GM21723 (cell line): Measurements from ENCODE around the gene GNAO1.
A peak's percentile ranks its signal among the peaks of the same experiment; 100 is the strongest.

ENCODE experiments used
- ATAC-seq: cut with Tn5 transposase; IDR thresholded peaks from one replicate; pipeline ENCODE4 v1.9.1; 2021; ENCODE audit warnings: mild to moderate bottlenecking, moderate library complexity; ENCODE audit not compliant: unreplicated experiment

The GNAO1 gene

DNA sequence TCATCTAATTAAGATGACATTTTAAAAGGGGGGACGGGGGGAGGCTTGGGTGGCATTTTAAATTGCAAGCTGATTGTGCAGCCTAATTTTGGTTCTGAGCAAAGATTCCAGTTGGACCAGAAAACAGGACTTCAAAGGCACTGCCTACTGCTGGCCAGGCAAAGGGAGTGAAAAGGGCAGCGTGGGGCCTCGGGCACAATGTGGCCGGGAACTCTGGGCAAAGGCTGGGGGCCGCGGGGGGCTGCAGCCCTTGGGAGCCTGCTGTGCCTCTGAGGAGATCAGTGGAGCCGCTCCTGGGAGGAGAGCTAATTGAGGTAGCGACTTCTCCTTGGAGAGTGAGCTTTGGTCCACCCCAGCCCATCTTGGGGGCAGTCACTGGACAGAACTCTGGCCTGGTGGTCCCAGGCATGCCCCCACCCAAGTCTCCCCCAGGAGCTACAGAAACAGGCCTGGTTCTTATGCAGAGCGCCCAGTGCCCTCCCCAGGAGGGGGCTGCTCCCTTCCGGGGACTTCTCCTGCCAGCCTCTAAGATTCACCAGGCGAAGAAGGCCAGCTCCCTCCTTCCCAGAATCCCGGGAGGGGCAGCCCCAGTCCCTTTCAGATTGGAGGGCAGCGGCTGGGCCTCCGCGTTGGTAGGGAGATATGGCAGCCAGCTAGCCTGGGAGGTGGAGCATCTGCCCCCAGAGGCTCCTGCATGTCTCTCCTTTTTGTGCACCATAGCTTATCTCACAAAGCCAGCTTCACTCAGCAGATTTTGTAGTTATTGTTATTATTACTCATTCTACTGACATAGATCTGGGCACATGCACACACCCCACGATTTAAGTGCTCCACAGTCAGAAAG is 115.6 kb downstream of the GNAO1 start:
- no peak for ATAC-seq

DNA sequence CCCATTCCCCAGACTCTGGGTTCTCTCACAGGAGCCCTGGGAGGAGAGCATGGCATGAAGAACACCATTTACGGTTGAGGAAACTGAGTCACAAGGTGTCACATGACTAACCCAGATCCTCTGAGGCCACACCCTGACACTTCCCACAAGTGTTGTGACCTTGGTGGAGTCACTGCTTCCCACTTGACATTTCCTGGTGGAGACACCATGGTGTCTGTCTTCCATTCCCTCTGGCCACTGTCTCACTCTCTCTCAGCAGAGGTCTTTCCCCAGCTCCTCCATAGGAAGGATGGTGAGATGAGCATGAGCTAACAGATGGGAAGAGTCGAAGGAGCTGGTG is 116.2 kb downstream of the GNAO1 start:
- no peak for ATAC-seq

DNA sequence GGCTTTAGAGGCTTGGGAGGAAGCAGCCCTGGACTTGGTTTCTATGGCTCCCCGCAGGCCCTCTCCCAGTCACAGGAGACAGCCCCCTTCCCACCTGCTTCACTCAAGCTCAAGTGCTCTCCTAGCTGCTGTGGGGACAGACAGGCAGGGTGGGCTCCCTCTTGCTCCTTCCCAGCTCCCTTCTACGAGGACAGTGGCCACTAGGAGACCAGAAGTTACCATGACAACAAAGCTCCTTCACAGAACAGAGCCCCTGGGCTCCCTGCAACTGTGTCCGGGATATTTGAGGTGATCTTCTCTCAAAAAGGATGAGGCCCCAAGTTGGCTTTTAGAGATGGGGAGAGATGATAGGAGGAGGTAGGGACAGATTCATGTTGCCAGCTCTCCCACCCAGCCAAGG is 117.7 kb downstream of the GNAO1 start:
- no peak for ATAC-seq

DNA sequence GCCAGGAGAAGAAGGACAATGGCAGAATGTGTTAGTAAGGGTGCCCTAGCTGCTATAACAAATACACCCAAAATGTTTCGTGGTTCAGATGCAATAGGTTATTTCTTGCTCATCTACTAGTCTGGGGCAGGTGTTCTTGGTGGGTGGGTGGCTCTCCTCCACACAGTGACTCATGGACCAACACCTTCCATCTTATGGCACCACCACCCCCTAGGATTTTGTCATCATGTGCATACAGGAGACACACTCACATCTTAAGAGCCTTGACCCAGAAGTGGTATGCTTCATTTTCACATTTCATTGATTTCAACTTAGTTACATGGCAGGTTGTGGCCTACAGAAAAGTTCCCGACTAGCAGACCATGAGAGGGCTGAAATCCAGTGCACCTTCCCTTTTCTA is 119.4 kb downstream of the GNAO1 start:
- ATAC-seq: no peak

DNA sequence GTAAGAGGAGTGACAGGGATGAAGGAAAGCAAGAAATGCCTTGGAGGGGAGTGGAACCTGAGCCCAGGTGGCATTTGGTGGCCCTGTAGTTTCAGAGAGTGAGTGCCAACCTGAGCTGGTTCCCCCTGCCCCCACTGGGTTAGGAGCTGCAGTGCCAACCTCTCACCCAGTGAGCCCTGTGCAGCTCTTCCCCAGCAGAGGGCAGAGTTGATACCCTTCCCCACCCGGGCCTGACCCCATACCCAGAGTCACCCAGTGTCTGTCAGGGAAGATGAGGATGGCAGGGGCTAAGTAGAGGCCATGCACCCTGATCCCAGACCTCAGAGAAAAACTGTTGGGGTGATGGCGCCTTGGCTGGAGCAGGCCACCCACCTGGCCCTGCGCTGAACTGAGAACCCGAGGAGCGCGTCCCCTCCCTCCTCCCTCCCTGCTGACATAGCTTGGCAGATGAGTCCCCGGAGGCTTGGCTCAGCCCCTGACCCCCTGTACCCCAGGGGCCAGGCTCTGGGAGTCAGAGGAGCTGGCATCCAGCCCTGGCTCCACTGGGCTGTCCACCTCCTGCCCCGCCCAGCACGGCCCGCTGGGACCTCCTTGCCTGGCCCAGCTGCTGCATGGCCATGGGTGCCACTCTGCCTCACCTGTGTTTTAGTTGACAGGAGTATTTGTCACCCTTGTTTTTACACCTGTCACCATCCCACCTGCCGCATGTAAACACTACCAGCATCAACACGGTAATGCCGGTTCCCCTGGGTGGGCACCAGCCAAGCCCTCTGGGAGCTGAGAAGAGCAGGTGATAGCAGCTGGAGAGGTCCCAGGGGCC is 120.1 kb downstream of the GNAO1 start:
- no peak for ATAC-seq

DNA sequence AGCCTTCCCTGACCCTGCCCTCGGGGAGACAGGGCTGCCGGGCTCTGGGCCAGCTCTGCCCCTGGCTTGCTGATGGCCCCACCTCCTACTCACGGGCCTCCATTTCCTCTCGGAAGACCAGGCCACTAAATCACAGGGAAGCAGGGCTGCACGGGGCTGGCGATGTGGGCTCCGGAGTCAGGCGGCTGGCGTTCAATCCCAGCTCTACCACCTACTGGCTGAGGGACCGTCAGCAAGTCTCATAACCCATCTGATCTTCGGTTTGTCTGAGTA is 120.7 kb downstream of the GNAO1 start:
- no peak for ATAC-seq

DNA sequence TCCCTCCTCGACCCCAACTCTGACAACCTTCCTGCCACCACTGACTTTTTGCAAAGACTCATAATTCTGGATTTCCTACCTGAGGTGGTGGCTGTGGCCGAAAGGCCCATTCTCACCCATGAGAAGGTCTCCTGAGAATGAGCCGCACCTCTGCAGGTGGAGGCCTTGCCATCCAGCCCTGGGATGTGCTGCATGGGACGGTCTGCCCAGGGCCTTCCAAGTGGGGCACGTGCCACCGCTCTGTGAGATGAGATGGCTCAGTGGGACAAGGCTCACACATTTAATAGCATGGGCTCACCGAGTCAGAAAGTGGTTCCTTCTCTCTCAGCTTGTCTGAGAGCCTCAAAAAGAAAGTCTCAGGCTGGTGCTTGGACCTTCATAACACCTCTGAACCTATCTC is 121.3 kb downstream of the GNAO1 start:
- no peak for ATAC-seq

GRCh38 chr16:56314244-56314850 is 123.1 kb downstream of the GNAO1 start:
- no peak for ATAC-seq

DNA sequence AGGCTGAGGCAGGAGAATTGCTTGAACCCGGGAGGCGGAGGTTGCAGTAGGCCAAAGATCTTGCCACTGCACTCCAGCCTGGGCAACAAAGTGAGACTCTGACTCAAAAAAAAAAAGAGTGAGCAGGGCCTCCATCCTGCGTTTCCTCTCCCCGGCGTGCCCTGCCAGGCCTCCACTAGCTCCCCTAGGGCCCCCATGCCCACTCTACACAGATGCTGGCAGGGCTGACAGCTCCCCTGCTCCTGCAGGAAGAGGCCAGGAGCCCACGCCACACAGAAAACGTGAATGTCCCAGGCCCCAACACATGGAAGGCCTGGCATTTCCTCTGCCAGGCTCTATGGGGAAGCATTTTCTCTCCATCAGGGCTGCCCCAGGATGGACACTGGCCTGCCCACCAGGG is 124.7 kb downstream of the GNAO1 start:
- ATAC-seq: no peak

DNA sequence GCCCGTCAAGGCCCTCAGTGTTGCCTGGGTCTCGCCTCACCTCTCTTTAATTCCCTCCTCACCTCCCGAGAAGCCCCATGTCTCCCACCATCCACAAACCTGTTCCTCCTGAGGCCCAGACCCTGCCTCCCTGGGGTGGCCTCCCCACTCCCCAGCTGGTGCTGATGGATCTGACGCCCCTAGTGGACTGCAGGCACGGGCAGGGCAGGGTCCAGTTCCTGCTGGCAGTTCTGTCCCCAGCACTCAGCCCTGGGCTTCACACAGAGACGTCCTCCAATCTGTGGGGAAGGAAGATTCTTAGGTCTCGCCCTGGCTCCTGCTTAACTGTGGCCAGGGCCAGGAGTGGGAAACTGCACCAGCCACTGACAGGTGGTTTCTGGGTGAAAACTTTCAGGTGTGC is 125.3 kb downstream of the GNAO1 start:
- no peak for ATAC-seq

- peak; percentile 90 for ATAC-seq
Observed at GRCh38 chr16:56317998-56318826, 126.9 kb downstream of the GNAO1 start.

GRCh38 chr16:56318827-56319140 is 127.5 kb downstream of the GNAO1 start:
- ATAC-seq: no peak

DNA sequence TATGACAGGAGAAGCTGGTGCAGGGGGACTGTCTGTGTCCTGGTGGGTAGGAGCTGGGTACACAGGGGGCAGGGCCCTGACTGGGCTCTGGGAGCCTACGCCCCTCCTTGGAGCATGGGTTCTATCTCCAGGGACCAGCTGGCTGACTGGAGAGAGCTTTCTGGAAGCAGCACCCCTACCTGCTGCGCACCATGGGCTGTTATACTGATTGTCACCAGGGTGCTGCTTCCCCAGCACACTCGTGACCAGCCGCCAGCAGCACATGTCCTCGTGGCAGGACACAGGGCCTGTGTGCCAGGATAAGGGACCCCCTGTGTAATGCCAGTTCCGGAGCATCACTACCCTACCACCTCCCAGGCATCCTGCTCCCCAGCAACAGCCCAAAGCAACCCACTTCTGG is 128.1 kb downstream of the GNAO1 start:
- ATAC-seq: no peak

GRCh38 chr16:56320056-56320455 is 128.8 kb downstream of the GNAO1 start:
- ATAC-seq: no peak

DNA sequence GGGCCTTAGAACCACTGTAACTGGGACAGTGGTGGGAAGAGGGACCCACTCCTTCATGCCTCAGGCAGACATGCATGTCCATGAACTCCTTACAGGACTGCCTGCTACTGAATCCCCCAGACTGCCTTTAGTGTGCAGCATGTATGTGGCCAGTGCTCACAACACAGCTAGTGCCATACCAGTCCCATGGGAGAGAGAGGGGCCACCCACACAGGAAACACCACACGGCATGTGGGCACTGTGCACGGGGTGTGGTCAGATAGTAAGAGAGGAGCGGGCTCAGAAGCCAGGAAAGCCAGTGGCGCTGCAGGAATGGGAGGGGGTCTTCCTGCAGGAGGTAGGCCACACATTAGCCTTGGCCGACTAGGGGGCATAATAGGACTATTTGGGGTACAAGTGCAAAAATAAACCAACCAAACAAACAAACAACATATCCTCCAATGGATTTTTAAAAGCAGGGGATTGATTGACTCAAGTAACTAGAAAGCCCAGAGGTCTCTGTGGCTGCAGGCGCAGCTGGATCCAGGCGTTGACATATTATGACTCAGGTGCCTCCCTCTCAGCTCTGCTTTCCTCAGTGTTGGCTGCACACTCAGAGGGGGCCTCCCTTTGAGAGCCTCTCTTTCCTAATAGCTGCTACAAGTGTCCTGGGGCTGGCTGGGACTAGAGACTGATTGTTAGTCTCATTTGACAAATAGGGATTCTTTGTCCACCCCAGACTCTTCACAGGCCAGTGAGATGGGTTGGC is 129.7 kb downstream of the GNAO1 start:
- no peak for ATAC-seq

DNA sequence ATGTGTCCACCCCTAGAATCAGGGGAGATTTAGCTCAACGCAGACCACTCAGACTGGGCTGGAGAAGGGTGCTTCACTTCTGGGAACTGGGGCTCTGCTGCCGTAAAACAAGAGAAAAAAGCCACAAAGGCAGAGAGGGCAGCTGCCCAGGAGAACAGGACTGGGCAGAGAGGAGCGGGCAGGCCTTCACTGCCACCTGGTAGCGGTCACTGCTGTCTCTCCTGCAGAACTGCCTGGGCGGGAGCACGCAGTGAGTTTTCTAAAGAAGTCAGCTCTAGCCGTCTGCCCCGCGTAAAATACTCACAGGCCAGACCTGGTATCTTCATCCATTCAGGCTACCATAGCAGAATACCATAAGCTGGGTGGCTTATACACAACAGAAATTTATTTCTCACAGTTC is 130.3 kb downstream of the GNAO1 start:
- no peak for ATAC-seq

- ATAC-seq: no peak
Observed at GRCh38 chr16:56324406-56324805, 133.1 kb downstream of the GNAO1 start.

DNA sequence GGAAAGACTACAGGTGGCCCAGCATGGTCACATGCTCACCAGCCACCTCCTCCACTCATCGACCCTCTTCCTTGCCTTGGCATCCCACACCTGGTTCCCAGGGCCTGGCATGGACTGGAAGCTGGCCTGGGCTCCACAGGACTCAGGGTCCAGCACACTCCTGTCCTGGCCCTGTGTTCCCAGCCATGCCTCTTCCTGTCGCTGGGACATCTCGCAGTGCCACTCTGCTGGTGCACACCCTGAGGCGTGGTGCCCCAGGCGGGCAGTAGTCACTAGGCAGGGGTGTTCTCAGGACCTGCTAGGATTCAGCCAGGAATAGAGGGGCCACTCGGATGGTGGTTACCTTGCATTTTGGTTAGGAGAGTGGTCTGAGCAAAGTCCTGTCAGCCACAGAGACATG is 134.7 kb downstream of the GNAO1 start:
- no peak for ATAC-seq

- ATAC-seq: no peak
Observed at GRCh38 chr16:56327071-56327928, 136.0 kb downstream of the GNAO1 start.

DNA sequence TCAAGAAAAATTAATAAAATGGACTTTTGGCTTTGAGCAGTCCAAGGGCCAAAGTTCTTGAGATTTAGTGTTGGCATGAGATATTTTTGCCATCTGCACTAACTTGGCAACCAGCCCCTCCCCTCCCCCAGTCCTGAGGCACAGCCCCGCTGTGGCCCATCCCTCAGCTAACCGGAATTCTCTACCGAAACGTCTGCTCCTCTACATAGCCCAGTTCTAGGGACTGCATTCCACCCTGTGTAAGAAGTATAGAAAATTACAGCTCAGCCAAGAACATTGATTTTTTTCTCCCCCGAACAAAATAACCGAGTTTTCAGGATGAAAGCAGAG is 136.6 kb downstream of the GNAO1 start:
- ATAC-seq: no peak
